ENCODE measurements around the gene NCKAP5L. TPM values are rescaled to one million over a fixed set of nuclear protein-coding genes. Genes with fewer than 3 reads are reported as not detected.

NCKAP5L gene
- total RNA-seq, 1 experiment from 2014 or later, result 20.9 TPM

DNA sequence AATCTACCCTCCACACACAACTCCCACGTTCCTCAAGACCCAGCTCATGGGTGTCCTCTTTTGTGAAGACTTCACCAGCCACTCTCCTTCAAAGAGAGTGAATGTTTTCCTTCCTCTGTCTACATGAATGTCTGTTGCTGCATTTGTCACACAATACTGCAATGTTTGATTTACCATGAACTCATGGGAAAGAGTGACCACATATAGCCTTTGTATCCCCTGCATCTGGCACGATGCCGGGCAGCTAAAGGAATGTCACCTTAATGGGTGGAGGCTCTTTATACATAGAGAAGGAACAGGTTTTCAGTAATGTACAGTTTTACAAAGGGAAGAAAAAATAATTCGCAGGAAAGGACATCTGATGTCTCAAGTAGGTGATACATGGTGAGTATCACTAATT is 26.8 kb upstream of the NCKAP5L start:
- TF ChIP-seq, protein P1, sequence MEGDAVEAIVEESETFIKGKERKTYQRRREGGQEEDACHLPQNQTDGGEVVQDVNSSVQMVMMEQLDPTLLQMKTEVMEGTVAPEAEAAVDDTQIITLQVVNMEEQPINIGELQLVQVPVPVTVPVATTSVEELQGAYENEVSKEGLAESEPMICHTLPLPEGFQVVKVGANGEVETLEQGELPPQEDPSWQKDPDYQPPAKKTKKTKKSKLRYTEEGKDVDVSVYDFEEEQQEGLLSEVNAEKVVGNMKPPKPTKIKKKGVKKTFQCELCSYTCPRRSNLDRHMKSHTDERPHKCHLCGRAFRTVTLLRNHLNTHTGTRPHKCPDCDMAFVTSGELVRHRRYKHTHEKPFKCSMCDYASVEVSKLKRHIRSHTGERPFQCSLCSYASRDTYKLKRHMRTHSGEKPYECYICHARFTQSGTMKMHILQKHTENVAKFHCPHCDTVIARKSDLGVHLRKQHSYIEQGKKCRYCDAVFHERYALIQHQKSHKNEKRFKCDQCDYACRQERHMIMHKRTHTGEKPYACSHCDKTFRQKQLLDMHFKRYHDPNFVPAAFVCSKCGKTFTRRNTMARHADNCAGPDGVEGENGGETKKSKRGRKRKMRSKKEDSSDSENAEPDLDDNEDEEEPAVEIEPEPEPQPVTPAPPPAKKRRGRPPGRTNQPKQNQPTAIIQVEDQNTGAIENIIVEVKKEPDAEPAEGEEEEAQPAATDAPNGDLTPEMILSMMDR (conservative IDR thresholded peaks at IDR 0.05), result no peak
- no peak for TF ChIP-seq EZH2 (IDR thresholded peaks at IDR 0.05; ENCODE audit: low read depth)
- ChIA-PET POLR2A (ENCODE audit: unreplicated experiment) (no interaction called here), CTCF (no interaction called here)
- Histone ChIP-seq H3K27me3 (ENCODE audit: insufficient read depth, low read depth) (peaks cover 7% of the 10 kb centered on the region), H3K4me1 (replicated peaks; ENCODE audit: insufficient read depth) (no peaks in the 10 kb centered on the region), H3K9me3 (ENCODE audit: insufficient read depth, low read depth) (no peaks in the 10 kb centered on the region), H3K4me3 (no peak overlapping the region), H3K79me2 (ENCODE audit: low read depth) (no peaks in the 10 kb centered on the region), H2AFZ (no peak overlapping the region), H3K9me2 (ENCODE audit: insufficient read depth) (no peaks in the 10 kb centered on the region), H3K27ac (no peak overlapping the region), H3K4me2 (no peak overlapping the region), H3K36me3 (ENCODE audit: low read depth) (no peaks in the 10 kb centered on the region), H4K20me1 (ENCODE audit: insufficient read depth) (no peaks in the 10 kb centered on the region), H3F3A (ENCODE audit: insufficient read depth, low read depth) (no peaks in the 10 kb centered on the region)
- DNase-seq, result peak in 1 of 2 experiments; percentile 51
- intact Hi-C loops (cut with micrococcal nuclease; ENCODE audit: unreplicated experiment), result no loop called here
- BruUV-seq (replicated peaks), result no TSS peak

- no peak overlapping the region for H3K4me2 ChIP-seq
- ChIA-PET POLR2A (ENCODE audit: unreplicated experiment) (interaction anchor here (0.6 kb wide), 1 partner anchor 113 kb away, joined by 3 read pairs; the partner anchor contains the start of gene TMBIM6), CTCF (no interaction called here)
- H3F3A ChIP-seq (ENCODE audit: insufficient read depth, low read depth), result no peaks in the 10 kb centered on the region
- no peaks in the 10 kb centered on the region for H3K4me1 ChIP-seq (replicated peaks; ENCODE audit: insufficient read depth)
- H3K79me2 ChIP-seq (ENCODE audit: low read depth), result no peaks in the 10 kb centered on the region
- H3K9me2 ChIP-seq (ENCODE audit: insufficient read depth), result no peaks in the 10 kb centered on the region
- intact Hi-C loops (cut with micrococcal nuclease; ENCODE audit: unreplicated experiment), result no loop called here
- H3K36me3 ChIP-seq (ENCODE audit: low read depth), result no peaks in the 10 kb centered on the region
- peaks cover 11% of the 10 kb centered on the region for H3K27me3 ChIP-seq (ENCODE audit: insufficient read depth, low read depth)
- H3K4me3 ChIP-seq, result no peak overlapping the region
- no TSS peak for BruUV-seq (replicated peaks)
- no peaks in the 10 kb centered on the region for H4K20me1 ChIP-seq (ENCODE audit: insufficient read depth)
- no peak for DNase-seq
- H3K27ac ChIP-seq, result no peak overlapping the region
- TF ChIP-seq EZH2 (IDR thresholded peaks at IDR 0.05; ENCODE audit: low read depth), result no peak
- TF ChIP-seq, protein P1 (conservative IDR thresholded peaks at IDR 0.05), result no peak
- no peak overlapping the region for H2AFZ ChIP-seq
- H3K9me3 ChIP-seq (ENCODE audit: insufficient read depth, low read depth), result no peaks in the 10 kb centered on the region
Observed at GRCh38 chr12:49853671-49854070, 25.5 kb upstream of the NCKAP5L start.

- no peak overlapping the region for H3K4me2 ChIP-seq
- H3K9me2 ChIP-seq (ENCODE audit: insufficient read depth), result no peaks in the 10 kb centered on the region
- DNase-seq, result no peak
- H2AFZ ChIP-seq, result no peak overlapping the region
- H3K4me1 ChIP-seq (replicated peaks; ENCODE audit: insufficient read depth), result peaks cover 15% of the 10 kb centered on the region
- no peaks in the 10 kb centered on the region for H3K36me3 ChIP-seq (ENCODE audit: low read depth)
- 0 out of 2 replicates have a peak, but pooled peaks cover 12% of the 10 kb centered on the region for H3K27me3 ChIP-seq (ENCODE audit: insufficient read depth, low read depth)
- intact Hi-C loops (cut with micrococcal nuclease; ENCODE audit: unreplicated experiment), result no loop called here
- no peak overlapping the region for H3K4me3 ChIP-seq
- ChIA-PET POLR2A (ENCODE audit: unreplicated experiment) (interaction anchor here (0.6 kb wide), 1 partner anchor 310 kb away, joined by 5 read pairs; no protein-coding TSS in a partner anchor), CTCF (interaction anchor here (0.5 kb wide), 1 partner anchor 182 kb away, joined by 5 read pairs; no protein-coding TSS in a partner anchor)
- no peaks in the 10 kb centered on the region for H3K9me3 ChIP-seq (ENCODE audit: insufficient read depth, low read depth)
- no TSS peak for BruUV-seq (replicated peaks)
- TF ChIP-seq, protein P1 (conservative IDR thresholded peaks at IDR 0.05), result no peak
- no peak for TF ChIP-seq EZH2 (IDR thresholded peaks at IDR 0.05; ENCODE audit: low read depth)
- H3K27ac ChIP-seq, result no peak overlapping the region
- peaks cover 21% of the 10 kb centered on the region; the same call in 1 of the 2 replicates for H3F3A ChIP-seq (ENCODE audit: insufficient read depth, low read depth)
- H3K79me2 ChIP-seq (ENCODE audit: low read depth), result no peaks in the 10 kb centered on the region
- H4K20me1 ChIP-seq (ENCODE audit: insufficient read depth), result no peaks in the 10 kb centered on the region
Observed at GRCh38 chr12:49847161-49847560, 18.9 kb upstream of the NCKAP5L start.
